Neural crest cell (in vitro differentiated cells): Measurements from ENCODE around the gene PEX5. TPM values are rescaled to one million over a fixed set of nuclear protein-coding genes. Genes with fewer than 3 reads are reported as not detected.

Source experiments
- DNase-seq: peaks from one replicate; pipeline ENCODE4 v3.0.0; 2021; ENCODE audit warnings: low read depth, mixed read lengths, low spot score
- H3K27ac Mint-ChIP-seq: one replicate; pipeline ENCODE4 v1.8.0; 2021; ENCODE audit warnings: mild to moderate bottlenecking, mixed read lengths; ENCODE audit not compliant: unreplicated experiment
- H3K27me3 Mint-ChIP-seq: 2 replicates; pipeline ENCODE4 v1.8.0; 2021; ENCODE audit warnings: low read depth, mild to moderate bottlenecking, mixed read lengths
- H3K36me3 Mint-ChIP-seq: 2 replicates; pipeline ENCODE4 v1.8.0; 2021; ENCODE audit warnings: low read depth, mild to moderate bottlenecking, mixed read lengths
- H3K4me1 Mint-ChIP-seq: 2 replicates; pipeline ENCODE4 v1.8.0; 2021; ENCODE audit warnings: mixed read lengths
- H3K4me3 Mint-ChIP-seq: one replicate; pipeline ENCODE4 v1.8.0; 2021; ENCODE audit warnings: mild to moderate bottlenecking, mixed read lengths
- H3K9me3 Mint-ChIP-seq: 2 replicates; pipeline ENCODE4 v1.8.0; 2021; ENCODE audit warnings: mixed read lengths
- total RNA-seq: library from RNA; stranded (reverse); gene quantifications from 2 replicates; pipeline ENCODE4 v1.2.1, GENCODE V29; 2021
- TF ChIP-seq, protein P1 (sequence below): fragments of 200-600 bp; sonication (generic); conservative IDR thresholded peaks from 2 replicates; pipeline ENCODE4 v1.5.0; 2021; ENCODE audit warnings: antibody characterized with exemption, mild to moderate bottlenecking

The PEX5 gene
- total RNA-seq, 1 donor from 2014 or later, result 42.2 TPM

GRCh38 chr12:7155471-7156034 lies 33.9 kb upstream of the PEX5 start:
- H3K27ac Mint-ChIP-seq, result no peak overlapping the region
- TF ChIP-seq, protein P1, sequence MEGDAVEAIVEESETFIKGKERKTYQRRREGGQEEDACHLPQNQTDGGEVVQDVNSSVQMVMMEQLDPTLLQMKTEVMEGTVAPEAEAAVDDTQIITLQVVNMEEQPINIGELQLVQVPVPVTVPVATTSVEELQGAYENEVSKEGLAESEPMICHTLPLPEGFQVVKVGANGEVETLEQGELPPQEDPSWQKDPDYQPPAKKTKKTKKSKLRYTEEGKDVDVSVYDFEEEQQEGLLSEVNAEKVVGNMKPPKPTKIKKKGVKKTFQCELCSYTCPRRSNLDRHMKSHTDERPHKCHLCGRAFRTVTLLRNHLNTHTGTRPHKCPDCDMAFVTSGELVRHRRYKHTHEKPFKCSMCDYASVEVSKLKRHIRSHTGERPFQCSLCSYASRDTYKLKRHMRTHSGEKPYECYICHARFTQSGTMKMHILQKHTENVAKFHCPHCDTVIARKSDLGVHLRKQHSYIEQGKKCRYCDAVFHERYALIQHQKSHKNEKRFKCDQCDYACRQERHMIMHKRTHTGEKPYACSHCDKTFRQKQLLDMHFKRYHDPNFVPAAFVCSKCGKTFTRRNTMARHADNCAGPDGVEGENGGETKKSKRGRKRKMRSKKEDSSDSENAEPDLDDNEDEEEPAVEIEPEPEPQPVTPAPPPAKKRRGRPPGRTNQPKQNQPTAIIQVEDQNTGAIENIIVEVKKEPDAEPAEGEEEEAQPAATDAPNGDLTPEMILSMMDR, result no peak
- H3K36me3 Mint-ChIP-seq, result peaks cover 2% of the 10 kb centered on the region
- no peak for DNase-seq
- no peaks in the 10 kb centered on the region for H3K27me3 Mint-ChIP-seq
- H3K4me3 Mint-ChIP-seq, result no peak overlapping the region
- H3K9me3 Mint-ChIP-seq, result no peaks in the 10 kb centered on the region
- no peaks in the 10 kb centered on the region for H3K4me1 Mint-ChIP-seq

DNA sequence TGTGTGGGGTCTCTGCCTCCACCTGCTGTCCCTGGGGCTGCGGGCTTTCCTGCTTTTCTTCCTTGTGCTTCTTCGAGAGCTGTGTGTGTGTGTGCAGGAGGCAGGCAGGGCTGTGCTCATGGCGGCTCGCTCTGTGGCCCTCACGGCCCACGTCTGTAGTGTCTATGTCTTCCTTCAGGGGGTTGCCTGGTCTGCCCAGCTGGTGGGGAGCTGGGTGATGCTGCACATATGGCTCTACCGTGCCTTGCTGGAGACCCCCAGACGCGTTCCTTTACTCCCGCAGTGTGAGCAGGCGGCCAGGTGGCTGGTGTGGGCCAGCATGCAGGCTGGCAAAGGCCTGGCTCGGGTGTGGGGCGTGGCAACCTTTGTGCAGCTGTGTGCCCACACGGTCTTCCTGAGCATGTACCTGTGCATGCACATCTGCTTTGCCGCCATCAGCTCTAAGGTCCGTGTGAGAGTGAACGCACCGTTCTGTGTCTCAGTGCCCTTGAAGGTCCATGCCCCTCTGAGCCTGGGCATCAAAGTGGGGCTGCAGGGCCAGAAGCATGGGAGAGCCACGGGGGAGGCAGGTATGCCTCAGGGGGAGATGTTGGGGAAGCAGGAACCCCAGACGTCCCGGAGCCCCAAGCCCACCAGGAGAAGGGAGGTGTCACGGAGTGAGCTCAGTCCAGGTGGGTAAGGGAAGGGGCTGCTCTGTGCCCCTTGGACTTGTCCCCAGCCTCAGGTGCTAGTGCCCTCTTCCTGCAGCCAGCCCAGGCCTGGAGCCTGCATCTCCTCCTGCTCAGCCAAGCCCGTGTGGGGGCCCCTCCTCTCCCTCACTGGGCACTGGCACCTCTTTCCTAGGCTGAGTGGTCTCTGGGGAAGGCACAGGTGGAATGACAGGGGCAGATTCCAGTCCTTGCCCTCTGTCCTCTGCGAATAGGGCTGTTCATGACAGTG lies 33.0 kb upstream of the PEX5 start:
- Mint-ChIP-seq H3K27me3 (peaks cover 3% of the 10 kb centered on the region), H3K27ac (peak overlapping the region; percentile 35), H3K36me3 (no peaks in the 10 kb centered on the region), H3K4me3 (no peak overlapping the region), H3K4me1 (no peaks in the 10 kb centered on the region), H3K9me3 (no peaks in the 10 kb centered on the region)
- TF ChIP-seq, protein P1, result no peak
- no peak for DNase-seq

GRCh38 chr12:7157391-7157790 lies 32.1 kb upstream of the PEX5 start:
- Mint-ChIP-seq H3K4me1 (no peaks in the 10 kb centered on the region), H3K27ac (no peak overlapping the region), H3K27me3 (peaks cover 11% of the 10 kb centered on the region), H3K36me3 (no peaks in the 10 kb centered on the region), H3K9me3 (no peaks in the 10 kb centered on the region), H3K4me3 (no peak overlapping the region)
- no peak for DNase-seq
- TF ChIP-seq, protein P1, result no peak

DNA sequence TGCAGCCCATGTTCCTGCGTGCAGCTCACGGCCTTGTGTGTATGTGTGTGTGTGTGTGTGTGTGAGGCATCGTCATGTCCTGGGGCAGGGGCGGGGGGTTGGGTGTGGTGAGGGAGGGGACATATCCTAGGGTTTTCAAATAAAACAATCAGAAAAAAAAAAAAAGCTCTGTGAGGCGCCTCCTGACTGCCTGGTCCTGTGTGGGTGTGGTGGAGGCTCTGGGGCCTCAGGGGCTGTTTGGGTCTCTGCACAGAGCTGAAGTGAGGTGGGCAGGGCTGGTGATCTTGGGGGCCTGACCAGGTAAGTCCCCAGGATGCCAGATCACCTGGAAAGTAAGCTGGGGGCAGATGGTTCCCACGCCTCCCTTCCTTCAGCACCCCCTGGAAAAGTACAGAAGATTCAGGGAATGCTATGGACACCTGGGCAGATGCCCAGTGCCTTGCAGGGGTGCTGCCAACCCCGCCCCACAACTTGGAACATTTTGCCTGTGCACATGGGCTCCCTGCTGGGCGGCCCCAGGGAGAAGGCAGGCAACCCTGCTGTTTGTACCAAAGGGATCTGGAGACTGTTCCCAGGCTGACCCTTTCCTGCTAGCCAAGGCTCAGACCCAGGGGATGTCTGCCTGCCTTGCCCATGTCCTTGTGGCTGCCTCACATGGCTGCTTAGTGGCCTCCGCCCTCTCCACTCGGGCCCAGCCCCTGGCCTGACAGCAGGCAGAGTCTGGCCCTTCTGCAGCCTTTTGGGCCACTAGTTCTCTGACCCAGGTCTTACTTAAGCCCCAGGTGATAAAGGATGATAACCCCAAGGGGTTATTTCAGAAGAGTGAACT lies 30.5 kb upstream of the PEX5 start:
- Mint-ChIP-seq H3K36me3 (no peaks in the 10 kb centered on the region), H3K4me3 (no peak overlapping the region), H3K27ac (no peak overlapping the region), H3K27me3 (peaks cover 24% of the 10 kb centered on the region), H3K4me1 (no peaks in the 10 kb centered on the region), H3K9me3 (no peaks in the 10 kb centered on the region)
- no peak for DNase-seq
- TF ChIP-seq, protein P1, result no peak

DNA sequence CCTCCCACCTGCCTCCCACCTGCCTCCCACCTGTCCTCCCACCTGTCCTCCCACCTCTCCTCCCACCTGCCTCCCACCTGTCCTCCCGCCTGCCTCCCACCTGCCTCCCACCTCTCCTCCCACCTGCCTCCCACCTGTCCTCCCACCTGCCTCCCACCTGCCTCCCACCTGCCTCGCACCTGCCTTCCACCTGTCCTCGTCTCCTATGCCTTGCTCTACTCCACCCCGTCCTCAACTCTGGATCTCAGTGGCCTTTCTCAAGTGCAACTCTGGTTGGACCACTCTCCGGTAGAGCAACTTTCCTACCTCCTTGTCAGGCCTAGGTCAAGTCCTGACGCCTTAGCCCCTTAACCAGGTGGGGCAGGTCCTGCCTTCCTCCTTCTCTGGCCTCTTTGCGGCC lies 29.3 kb upstream of the PEX5 start:
- H3K36me3 Mint-ChIP-seq, result peaks cover 3% of the 10 kb centered on the region
- H3K4me1 Mint-ChIP-seq, result no peaks in the 10 kb centered on the region
- no peak overlapping the region for H3K27ac Mint-ChIP-seq
- TF ChIP-seq, protein P1, result no peak
- H3K4me3 Mint-ChIP-seq, result no peak overlapping the region
- no peak for DNase-seq
- H3K9me3 Mint-ChIP-seq, result peaks cover under 1% of the 10 kb centered on the region
- H3K27me3 Mint-ChIP-seq, result peaks cover 26% of the 10 kb centered on the region
